SU-DHL-6 (cell line): ENCODE results near the gene A1CF.

Source experiments
- CTCF ChIP-seq: fragments of 200-600 bp; sonication (generic); IDR thresholded peaks from one replicate; pipeline ENCODE4 v1.5.1; 2017; ENCODE audit warnings: antibody characterized with exemption, mild to moderate bottlenecking, low read length, moderate library complexity; ENCODE audit not compliant: insufficient read depth, poor library complexity, severe bottlenecking
- EZH2phosphoT487 ChIP-seq: fragments of 200-600 bp; sonication (generic), shearing (Covaris generic); conservative IDR thresholded peaks from 2 replicates; pipeline ENCODE4 v1.6.1; 2018; ENCODE audit warnings: mild to moderate bottlenecking, antibody characterized with exemption, low read length, moderate library complexity, mixed read lengths

DNA sequence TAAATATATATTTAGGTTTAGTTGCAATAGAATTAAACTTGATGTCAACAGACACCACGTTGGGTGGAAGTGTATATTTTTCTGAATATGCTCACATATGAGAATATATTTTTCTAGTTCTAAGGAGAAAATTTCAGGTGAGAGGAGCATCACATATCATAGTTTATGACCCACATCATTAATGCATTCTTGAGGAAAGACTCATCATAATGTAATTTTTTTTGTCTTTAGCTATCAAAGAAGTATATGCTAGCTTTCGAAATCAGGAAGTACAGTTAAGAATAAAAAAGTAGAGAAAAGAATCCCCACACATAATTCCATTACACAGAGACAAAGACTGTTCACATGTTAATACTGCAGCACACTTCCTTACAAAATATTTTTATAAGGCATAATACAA lies 30.4 kb downstream of the A1CF start:
- no peak for TF ChIP-seq CTCF
- TF ChIP-seq EZH2phosphoT487, result no peak
